DND-41 (cell line): ENCODE measurements around the gene SLX4.

Experiments
- ATAC-seq: fragments of 200-7000 bp; cut with Tn5 transposase; 3 replicates; pipeline ENCODE4 v1.9.1; 2021; ENCODE audit warnings: low read depth; ENCODE audit not compliant: insufficient read depth
- DNase-seq: peaks from one replicate; pipeline ENCODE4 v3.0.0-alpha.2; 2020
- H2AFZ ChIP-seq: 2 replicates; pipeline ENCODE4 v1.6.0; 2012; ENCODE audit warnings: low read depth, low read length
- H3K27ac ChIP-seq: 2 replicates; pipeline ENCODE4 v1.5.1; 2012; ENCODE audit warnings: low read length, inconsistent platforms
- H3K27me3 ChIP-seq: fragments of 200-600 bp; sonication (generic); 2 replicates; pipeline ENCODE4 v1.6.0; 2012; ENCODE audit warnings: low read length, mild to moderate bottlenecking, inconsistent platforms; ENCODE audit not compliant: insufficient read depth, poor library complexity
- H3K36me3 ChIP-seq: 2 replicates; pipeline ENCODE4 v1.5.1; 2012; ENCODE audit warnings: low read length, inconsistent platforms; ENCODE audit not compliant: insufficient read depth
- H3K4me1 ChIP-seq: 2 replicates; pipeline ENCODE4 v1.5.1; 2012; ENCODE audit warnings: mild to moderate bottlenecking, low read length; ENCODE audit not compliant: insufficient read depth
- H3K4me2 ChIP-seq: 2 replicates; pipeline ENCODE4 v1.6.0; 2012; ENCODE audit warnings: mild to moderate bottlenecking, moderate library complexity, low read length, inconsistent platforms; ENCODE audit not compliant: insufficient read depth
- H3K4me3 ChIP-seq, 2 experiments: fragments of 200-600 bp in 1 of 2; shearing (Covaris generic) in 1 of 2; 2 replicates each; pipeline ENCODE4 v1.5.1; 2012 to 2016; ENCODE audit warnings: inconsistent platforms in 2 of 2, low read length in 2 of 2, mild to moderate bottlenecking in 2 of 2, low read depth in 1 of 2, moderate library complexity in 1 of 2
- H3K79me2 ChIP-seq: 2 replicates; pipeline ENCODE4 v1.6.0; 2012; ENCODE audit warnings: low read length, inconsistent platforms; ENCODE audit not compliant: insufficient read depth
- H3K9ac ChIP-seq: 2 replicates; pipeline ENCODE4 v1.6.0; 2012; ENCODE audit warnings: low read depth, mild to moderate bottlenecking, inconsistent platforms, low read length, moderate library complexity
- H3K9me3 ChIP-seq: 2 replicates; pipeline ENCODE4 v1.5.1; 2012; ENCODE audit warnings: low read length, moderate library complexity, mild to moderate bottlenecking, inconsistent platforms; ENCODE audit not compliant: insufficient read depth, severe bottlenecking
- H4K20me1 ChIP-seq: 2 replicates; pipeline ENCODE4 v1.6.0; 2012; ENCODE audit warnings: low read length; ENCODE audit not compliant: insufficient read depth
- EZH2 ChIP-seq: IDR thresholded peaks from 3 replicates; pipeline ENCODE4 v1.6.1; 2012; ENCODE audit warnings: borderline replicate concordance, low read depth, mild to moderate bottlenecking, moderate library complexity, low read length, inconsistent platforms; ENCODE audit not compliant: severe bottlenecking
- TF ChIP-seq, protein P1 (sequence below): IDR thresholded peaks from 2 replicates; pipeline ENCODE4 v1.5.1; 2012; ENCODE audit warnings: borderline replicate concordance, low read length, moderate library complexity, mild to moderate bottlenecking; ENCODE audit not compliant: poor library complexity, severe bottlenecking; ENCODE audit errors: extremely low read depth

SLX4 gene

GRCh38 chr16:3607634-3608033 lies 3.8 kb downstream of the SLX4 start:
- ATAC-seq (no peak), DNase-seq (no peak)
- Histone ChIP-seq H3K4me3 (no peak overlapping the region), H3K27ac (no peak overlapping the region), H3K9me3 (no peaks in the 10 kb centered on the region), H2AFZ (no peak overlapping the region), H3K9ac (no peak overlapping the region), H3K27me3 (no peaks in the 10 kb centered on the region), H3K79me2 (peaks cover 19% of the 10 kb centered on the region), H4K20me1 (no peaks in the 10 kb centered on the region), H3K36me3 (peaks cover 14% of the 10 kb centered on the region), H3K4me1 (peaks cover 16% of the 10 kb centered on the region), H3K4me2 (no peak overlapping the region)
- TF ChIP-seq, protein P1, sequence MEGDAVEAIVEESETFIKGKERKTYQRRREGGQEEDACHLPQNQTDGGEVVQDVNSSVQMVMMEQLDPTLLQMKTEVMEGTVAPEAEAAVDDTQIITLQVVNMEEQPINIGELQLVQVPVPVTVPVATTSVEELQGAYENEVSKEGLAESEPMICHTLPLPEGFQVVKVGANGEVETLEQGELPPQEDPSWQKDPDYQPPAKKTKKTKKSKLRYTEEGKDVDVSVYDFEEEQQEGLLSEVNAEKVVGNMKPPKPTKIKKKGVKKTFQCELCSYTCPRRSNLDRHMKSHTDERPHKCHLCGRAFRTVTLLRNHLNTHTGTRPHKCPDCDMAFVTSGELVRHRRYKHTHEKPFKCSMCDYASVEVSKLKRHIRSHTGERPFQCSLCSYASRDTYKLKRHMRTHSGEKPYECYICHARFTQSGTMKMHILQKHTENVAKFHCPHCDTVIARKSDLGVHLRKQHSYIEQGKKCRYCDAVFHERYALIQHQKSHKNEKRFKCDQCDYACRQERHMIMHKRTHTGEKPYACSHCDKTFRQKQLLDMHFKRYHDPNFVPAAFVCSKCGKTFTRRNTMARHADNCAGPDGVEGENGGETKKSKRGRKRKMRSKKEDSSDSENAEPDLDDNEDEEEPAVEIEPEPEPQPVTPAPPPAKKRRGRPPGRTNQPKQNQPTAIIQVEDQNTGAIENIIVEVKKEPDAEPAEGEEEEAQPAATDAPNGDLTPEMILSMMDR = no peak
- TF ChIP-seq EZH2 = no peak

- H3K36me3 ChIP-seq = peaks cover 19% of the 10 kb centered on the region
- H2AFZ ChIP-seq = no peak overlapping the region
- no peaks in the 10 kb centered on the region for H3K27me3 ChIP-seq
- DNase-seq (no peak), ATAC-seq (no peak)
- H3K27ac ChIP-seq = no peak overlapping the region
- no peak overlapping the region for H3K4me3 ChIP-seq
- H3K79me2 ChIP-seq = peaks cover 15% of the 10 kb centered on the region
- H3K4me2 ChIP-seq = no peak overlapping the region
- H3K4me1 ChIP-seq = peaks cover 13% of the 10 kb centered on the region
- TF ChIP-seq, protein P1 = no peak
- no peak for TF ChIP-seq EZH2
- H3K9ac ChIP-seq = no peak overlapping the region
- no peaks in the 10 kb centered on the region for H3K9me3 ChIP-seq
- no peaks in the 10 kb centered on the region for H4K20me1 ChIP-seq
Observed at GRCh38 chr16:3607161-3607560, 4.2 kb downstream of the SLX4 start.

- no peak for TF ChIP-seq EZH2
- Histone ChIP-seq H3K27me3 (no peaks in the 10 kb centered on the region), H3K27ac (no peak overlapping the region), H3K9ac (no peak overlapping the region), H3K4me3 (no peak overlapping the region), H3K9me3 (no peaks in the 10 kb centered on the region), H3K36me3 (peaks cover 22% of the 10 kb centered on the region), H3K79me2 (peaks cover 8% of the 10 kb centered on the region), H2AFZ (no peak overlapping the region), H4K20me1 (no peaks in the 10 kb centered on the region), H3K4me1 (peaks cover 13% of the 10 kb centered on the region), H3K4me2 (no peak overlapping the region)
- no peak for ATAC-seq
- DNase-seq = no peak
Observed at GRCh38 chr16:3606441-3606840, 5.0 kb downstream of the SLX4 start.

DNA sequence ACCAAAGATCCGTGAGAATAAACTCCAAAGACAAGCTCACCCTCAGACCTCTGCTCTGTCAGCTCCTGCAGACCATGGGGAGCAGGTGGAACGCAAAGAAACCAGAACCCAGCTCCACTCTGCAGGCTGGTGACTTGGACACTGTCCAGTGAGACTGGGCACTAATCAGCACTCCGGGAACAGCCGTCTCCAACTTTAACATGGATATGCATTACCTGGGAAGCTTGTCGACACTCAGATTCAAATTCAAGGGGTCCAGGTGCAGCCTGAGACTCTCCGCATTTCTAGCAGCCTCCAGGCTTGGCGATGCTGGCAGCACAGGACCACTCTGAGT lies 9.1 kb downstream of the SLX4 start:
- Histone ChIP-seq H3K79me2 (no peaks in the 10 kb centered on the region), H3K9ac (no peak overlapping the region), H4K20me1 (no peaks in the 10 kb centered on the region), H3K9me3 (peaks cover 4% of the 10 kb centered on the region), H3K27me3 (no peaks in the 10 kb centered on the region), H3K4me3 (no peak overlapping the region), H2AFZ (no peak overlapping the region), H3K36me3 (peaks cover 43% of the 10 kb centered on the region), H3K4me1 (no peaks in the 10 kb centered on the region), H3K27ac (no peak overlapping the region), H3K4me2 (no peak overlapping the region)
- ATAC-seq (no peak), DNase-seq (no peak)
- TF ChIP-seq, protein P1 = no peak
- TF ChIP-seq EZH2 = no peak
